HCEC 1CT (cell line): Measurements from ENCODE around the gene PRMT1.
"Not testable (repeated sequence)": the region's sequence is repeated elsewhere in the genome, so short reads cannot be mapped to it uniquely, and the experiment has no call there.

ENCODE experiments used
- DNase-seq: peaks from one replicate; pipeline ENCODE4 v3.0.0-alpha.2; 2017

Gene PRMT1

GRCh38 chr19:49677231-49677900 is at the start of gene PRMT1:
Gene PRMT1, plus strand, starts transcription at chr19:49677271. Its CDS starts 10 bp downstream, at chr19:49677281.
- no peak for DNase-seq

GRCh38 chr19:49629659-49630058 is 47.4 kb upstream of the PRMT1 start:
- no peak for DNase-seq

- DNase-seq = no peak
Measured at GRCh38 chr19:49631014-49631588, 46.0 kb upstream of the PRMT1 start.

GRCh38 chr19:49631610-49632192 is 45.4 kb upstream of the PRMT1 start:
- DNase-seq = no peak

- no peak for DNase-seq
Measured at GRCh38 chr19:49632576-49632975, 44.5 kb upstream of the PRMT1 start.

GRCh38 chr19:49633273-49633672 is 43.8 kb upstream of the PRMT1 start:
- DNase-seq = not testable (repeated sequence)

- DNase-seq = peak; percentile 10
Measured at GRCh38 chr19:49635530-49636232, 41.4 kb upstream of the PRMT1 start.

- no peak for DNase-seq
Measured at GRCh38 chr19:49636233-49636932, 40.7 kb upstream of the PRMT1 start.

- DNase-seq = peak; percentile 78
Measured at GRCh38 chr19:49637821-49638738, 39.0 kb upstream of the PRMT1 start.

GRCh38 chr19:49639401-49640112 is 37.5 kb upstream of the PRMT1 start:
- no peak for DNase-seq

- peak; percentile 100 for DNase-seq
Measured at GRCh38 chr19:49640113-49640898, 36.8 kb upstream of the PRMT1 start, which contains the start of gene RRAS. Gene RRAS, minus strand, starts transcription at chr19:49640143. Its CDS starts 45 bp downstream, at chr19:49640098.

GRCh38 chr19:49641688-49642491 is 35.2 kb upstream of the PRMT1 start, which contains the start of gene SCAF1:
Gene SCAF1, plus strand, starts transcription at chr19:49642209. Its CDS starts 2,818 bp downstream, at chr19:49645027.
- DNase-seq = peak; percentile 98

GRCh38 chr19:49642492-49643035 is 34.5 kb upstream of the PRMT1 start:
- DNase-seq = peak; percentile 12

- no peak for DNase-seq
Measured at GRCh38 chr19:49643466-49643865, 33.6 kb upstream of the PRMT1 start.

GRCh38 chr19:49645592-49645991 is 31.5 kb upstream of the PRMT1 start:
- DNase-seq = no peak

GRCh38 chr19:49645995-49646394 is 31.1 kb upstream of the PRMT1 start:
- no peak for DNase-seq

- no peak for DNase-seq
Measured at GRCh38 chr19:49646586-49646985, 30.5 kb upstream of the PRMT1 start.

- DNase-seq = no peak
Measured at GRCh38 chr19:49651029-49651819, 25.8 kb upstream of the PRMT1 start.
